HepG2 (cell line): ENCODE data around the gene TMEM114. TPM values are rescaled to one million over a fixed set of nuclear protein-coding genes. Genes with fewer than 3 reads are reported as not detected.

Experiments used
- IRX3 ChIP-seq: sonication (generic); formaldehyde crosslinking; IDR thresholded peaks from 2 replicates; pipeline ENCODE4 v1.8.1; 2023; ENCODE audit warnings: mild to moderate bottlenecking, low read depth, missing genetic modification reagents, borderline replicate concordance
- NONO ChIP-seq, 2 experiments: fragments of 450-650 bp in 1 of 2; sonication (generic) in 1 of 2; formaldehyde crosslinking in 1 of 2; IDR thresholded peaks in 1 of 2; conservative IDR thresholded peaks in 1 of 2; 2 replicates each; pipeline versions ENCODE4 v1.6.1 to v1.8.0; 2017 to 2022; ENCODE audit warnings: mild to moderate bottlenecking in 1 of 2, missing genetic modification reagents in 1 of 2, moderate library complexity in 1 of 2
- ZNF674 ChIP-seq: sonication (generic); formaldehyde crosslinking; IDR thresholded peaks from 2 replicates; pipeline ENCODE4 v1.5.0; 2020; ENCODE audit warnings: low read depth, mild to moderate bottlenecking, missing genetic modification reagents
- ZNF709 ChIP-seq: sonication (generic); formaldehyde crosslinking; IDR thresholded peaks from 2 replicates; pipeline ENCODE4 v1.5.0; 2020; ENCODE audit warnings: mild to moderate bottlenecking, missing genetic modification reagents
- polyA plus RNA-seq, 8 experiments: library from polyadenylated mRNA; depleted of rRNA in 3 of 8; stranded (reverse) in 7 of 8; unstranded in 1 of 8; fragments of >200 nt; fragmentation: Illumina TruSeq in 4 of 8; extraction: Trizol in 4 of 8; gene quantifications; 2 replicates each; pipeline versions ENCODE4 v1.2.1 to v1.2.3, GENCODE V29; 2011 to 2016; ENCODE audit warnings: low read depth in 4 of 8, missing spikeins in 1 of 8, mixed read lengths in 1 of 8; ENCODE audit not compliant: insufficient read depth in 1 of 8
- total RNA-seq, 5 experiments: library from RNA; depleted of rRNA; stranded (reverse); fragments of >200 nt; fragmentation: Illumina TruSeq; extraction: Trizol; gene quantifications; 2 replicates each; pipeline ENCODE4 v1.2.3, GENCODE V29; 2016; ENCODE audit warnings: low read depth in 1 of 5
- TF ChIP-seq, protein P1 (sequence below): sonication (generic); formaldehyde crosslinking; IDR thresholded peaks from 2 replicates; pipeline ENCODE4 v1.4.0; 2020; ENCODE audit warnings: mild to moderate bottlenecking, missing genetic modification reagents
- TF ChIP-seq, protein P2 (sequence below): sonication (generic); formaldehyde crosslinking; IDR thresholded peaks from 2 replicates; pipeline ENCODE4 v1.4.0; 2020; ENCODE audit warnings: missing genetic modification reagents, mild to moderate bottlenecking, borderline replicate concordance
- TF ChIP-seq, protein P3 (sequence below): sonication (generic); formaldehyde crosslinking; IDR thresholded peaks from 2 replicates; pipeline ENCODE4 v1.8.1; 2023; ENCODE audit warnings: missing genetic modification reagents, inconsistent platforms, borderline replicate concordance
- TF ChIP-seq, protein P4 (sequence below): sonication (generic); formaldehyde crosslinking; IDR thresholded peaks from 2 replicates; pipeline ENCODE4 v1.4.0; 2020; ENCODE audit warnings: missing genetic modification reagents, borderline replicate concordance
- TF ChIP-seq, protein P5 (sequence below): sonication (generic); formaldehyde crosslinking; IDR thresholded peaks from 2 replicates; pipeline ENCODE4 v1.5.0; 2020; ENCODE audit warnings: missing genetic modification reagents
- TF ChIP-seq, protein P6 (sequence below): IDR thresholded peaks from 2 replicates; pipeline ENCODE4 v1.6.1; 2016; ENCODE audit warnings: control low read depth

TMEM114 gene
- total and polyA plus RNA-seq, 2 of the 13 experiments (the other 11 are each of a cell fraction or from before 2014, with no cell fraction given): not detected

DNA sequence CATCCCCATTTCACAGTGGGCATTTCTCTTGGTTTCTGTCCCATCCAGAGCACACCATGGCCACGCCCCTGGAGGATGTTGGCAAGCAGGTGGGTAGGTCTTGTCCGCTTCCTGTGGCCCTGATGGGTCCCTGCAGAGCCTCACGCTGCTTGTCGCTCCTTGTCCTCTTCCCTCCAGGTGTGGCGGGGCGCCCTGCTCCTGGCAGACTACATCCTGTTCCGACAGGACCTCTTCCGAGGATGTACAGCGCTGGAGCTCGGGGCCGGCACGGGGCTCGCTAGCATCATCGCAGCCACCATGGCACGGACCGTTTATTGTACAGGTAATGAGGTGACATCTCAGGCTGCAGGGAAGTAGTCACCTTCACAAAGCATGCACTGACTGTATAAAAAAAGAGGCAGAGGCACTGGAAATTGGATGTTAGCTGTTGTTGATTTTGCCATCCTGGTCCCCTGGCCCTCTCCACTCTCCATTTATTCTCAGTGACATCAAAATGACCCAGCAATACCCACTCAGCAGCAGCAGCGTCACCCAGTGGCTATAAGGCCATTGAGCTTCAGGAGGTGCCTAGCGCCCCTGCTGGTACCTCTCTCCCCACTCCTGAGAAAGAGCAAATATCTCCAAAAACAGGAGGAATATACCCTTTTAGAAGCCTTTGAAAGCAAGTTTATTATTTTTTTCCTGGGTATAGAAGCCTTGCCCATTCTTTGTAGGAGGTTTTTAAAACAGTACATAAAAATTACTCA is 44.9 kb upstream of the TMEM114 start (continued):
- TF ChIP-seq, protein P1, sequence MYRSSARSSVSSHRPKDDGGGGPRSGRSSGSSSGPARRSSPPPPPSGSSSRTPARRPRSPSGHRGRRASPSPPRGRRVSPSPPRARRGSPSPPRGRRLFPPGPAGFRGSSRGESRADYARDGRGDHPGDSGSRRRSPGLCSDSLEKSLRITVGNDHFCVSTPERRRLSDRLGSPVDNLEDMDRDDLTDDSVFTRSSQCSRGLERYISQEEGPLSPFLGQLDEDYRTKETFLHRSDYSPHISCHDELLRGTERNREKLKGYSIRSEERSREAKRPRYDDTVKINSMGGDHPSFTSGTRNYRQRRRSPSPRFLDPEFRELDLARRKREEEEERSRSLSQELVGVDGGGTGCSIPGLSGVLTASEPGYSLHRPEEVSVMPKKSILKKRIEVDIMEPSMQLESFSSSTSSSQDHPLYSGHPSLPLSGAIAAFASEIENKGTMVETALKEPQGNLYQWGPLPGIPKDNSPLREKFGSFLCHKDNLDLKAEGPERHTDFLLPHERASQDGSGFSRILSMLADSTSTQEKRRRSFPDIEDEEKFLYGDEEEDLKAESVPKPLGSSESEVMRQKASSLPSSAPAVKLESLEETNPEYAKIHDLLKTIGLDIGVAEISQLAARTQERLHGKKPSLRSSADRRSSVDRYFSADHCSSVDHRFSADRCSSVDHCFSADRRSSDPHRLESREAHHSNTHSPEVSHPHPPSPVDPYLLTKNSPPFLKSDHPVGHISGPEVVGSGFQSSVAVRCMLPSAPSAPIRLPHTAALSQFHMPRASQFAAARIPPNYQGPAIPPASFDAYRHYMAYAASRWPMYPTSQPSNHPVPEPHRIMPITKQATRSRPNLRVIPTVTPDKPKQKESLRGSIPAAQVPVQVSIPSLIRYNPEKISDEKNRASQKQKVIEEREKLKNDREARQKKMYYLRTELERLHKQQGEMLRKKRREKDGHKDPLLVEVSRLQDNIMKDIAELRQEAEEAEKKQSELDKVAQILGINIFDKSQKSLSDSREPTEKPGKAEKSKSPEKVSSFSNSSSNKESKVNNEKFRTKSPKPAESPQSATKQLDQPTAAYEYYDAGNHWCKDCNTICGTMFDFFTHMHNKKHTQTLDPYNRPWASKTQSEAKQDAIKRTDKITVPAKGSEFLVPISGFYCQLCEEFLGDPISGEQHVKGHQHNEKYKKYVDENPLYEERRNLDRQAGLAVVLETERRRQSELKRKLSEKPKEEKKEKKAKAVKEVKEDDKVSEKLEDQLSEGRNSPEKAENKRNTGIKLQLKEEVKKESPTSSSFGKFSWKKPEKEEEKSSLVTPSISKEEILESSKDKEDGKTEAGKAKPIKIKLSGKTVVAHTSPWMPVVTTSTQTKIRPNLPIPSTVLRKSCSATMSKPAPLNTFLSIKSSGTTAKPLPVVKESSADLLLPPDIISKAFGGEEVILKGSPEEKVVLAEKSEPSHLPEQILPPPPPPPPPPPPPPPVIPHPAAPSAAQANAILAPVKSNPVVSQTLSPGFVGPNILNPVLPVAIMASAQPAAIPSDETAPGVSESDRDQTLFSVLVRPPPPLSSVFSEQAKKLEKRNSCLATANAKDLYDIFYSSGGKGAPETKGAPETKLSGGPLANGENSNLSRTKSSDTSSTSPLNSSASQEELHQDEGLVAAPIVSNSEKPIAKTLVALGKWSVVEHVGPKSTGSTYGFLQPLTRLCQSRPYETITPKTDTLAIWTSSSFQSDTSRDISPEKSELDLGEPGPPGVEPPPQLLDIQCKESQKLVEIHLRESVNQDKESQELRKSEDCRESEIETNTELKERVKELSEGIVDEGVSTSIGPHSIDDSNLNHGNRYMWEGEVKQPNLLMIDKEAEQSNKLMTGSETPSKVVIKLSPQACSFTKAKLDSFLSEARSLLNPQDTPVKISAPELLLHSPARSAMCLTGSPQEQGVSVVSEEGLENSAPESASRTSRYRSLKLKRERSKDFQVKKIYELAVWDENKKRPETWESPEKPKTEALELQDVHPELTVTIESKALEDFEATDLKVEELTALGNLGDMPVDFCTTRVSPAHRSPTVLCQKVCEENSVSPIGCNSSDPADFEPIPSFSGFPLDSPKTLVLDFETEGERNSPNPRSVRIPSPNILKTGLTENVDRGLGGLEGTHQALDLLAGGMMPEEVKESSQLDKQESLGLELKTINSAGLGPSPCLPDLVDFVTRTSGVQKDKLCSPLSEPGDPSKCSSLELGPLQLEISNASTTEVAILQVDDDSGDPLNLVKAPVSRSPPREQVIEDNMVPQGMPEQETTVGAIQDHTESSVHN (CRISPR knock-in tag): no peak
- TF ChIP-seq, protein P2, sequence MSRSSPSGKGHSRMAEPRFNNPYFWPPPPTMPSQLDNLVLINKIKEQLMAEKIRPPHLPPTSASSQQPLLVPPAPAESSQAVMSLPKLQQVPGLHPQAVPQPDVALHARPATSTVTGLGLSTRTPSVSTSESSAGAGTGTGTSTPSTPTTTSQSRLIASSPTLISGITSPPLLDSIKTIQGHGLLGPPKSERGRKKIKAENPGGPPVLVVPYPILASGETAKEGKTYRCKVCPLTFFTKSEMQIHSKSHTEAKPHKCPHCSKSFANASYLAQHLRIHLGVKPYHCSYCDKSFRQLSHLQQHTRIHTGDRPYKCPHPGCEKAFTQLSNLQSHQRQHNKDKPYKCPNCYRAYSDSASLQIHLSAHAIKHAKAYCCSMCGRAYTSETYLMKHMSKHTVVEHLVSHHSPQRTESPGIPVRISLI (CRISPR knock-in tag): no peak
- TF ChIP-seq, protein P3, sequence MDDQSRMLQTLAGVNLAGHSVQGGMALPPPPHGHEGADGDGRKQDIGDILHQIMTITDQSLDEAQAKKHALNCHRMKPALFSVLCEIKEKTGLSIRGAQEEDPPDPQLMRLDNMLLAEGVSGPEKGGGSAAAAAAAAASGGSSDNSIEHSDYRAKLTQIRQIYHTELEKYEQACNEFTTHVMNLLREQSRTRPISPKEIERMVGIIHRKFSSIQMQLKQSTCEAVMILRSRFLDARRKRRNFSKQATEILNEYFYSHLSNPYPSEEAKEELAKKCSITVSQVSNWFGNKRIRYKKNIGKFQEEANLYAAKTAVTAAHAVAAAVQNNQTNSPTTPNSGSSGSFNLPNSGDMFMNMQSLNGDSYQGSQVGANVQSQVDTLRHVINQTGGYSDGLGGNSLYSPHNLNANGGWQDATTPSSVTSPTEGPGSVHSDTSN (CRISPR knock-in tag): no peak
- TF ChIP-seq, protein P4, sequence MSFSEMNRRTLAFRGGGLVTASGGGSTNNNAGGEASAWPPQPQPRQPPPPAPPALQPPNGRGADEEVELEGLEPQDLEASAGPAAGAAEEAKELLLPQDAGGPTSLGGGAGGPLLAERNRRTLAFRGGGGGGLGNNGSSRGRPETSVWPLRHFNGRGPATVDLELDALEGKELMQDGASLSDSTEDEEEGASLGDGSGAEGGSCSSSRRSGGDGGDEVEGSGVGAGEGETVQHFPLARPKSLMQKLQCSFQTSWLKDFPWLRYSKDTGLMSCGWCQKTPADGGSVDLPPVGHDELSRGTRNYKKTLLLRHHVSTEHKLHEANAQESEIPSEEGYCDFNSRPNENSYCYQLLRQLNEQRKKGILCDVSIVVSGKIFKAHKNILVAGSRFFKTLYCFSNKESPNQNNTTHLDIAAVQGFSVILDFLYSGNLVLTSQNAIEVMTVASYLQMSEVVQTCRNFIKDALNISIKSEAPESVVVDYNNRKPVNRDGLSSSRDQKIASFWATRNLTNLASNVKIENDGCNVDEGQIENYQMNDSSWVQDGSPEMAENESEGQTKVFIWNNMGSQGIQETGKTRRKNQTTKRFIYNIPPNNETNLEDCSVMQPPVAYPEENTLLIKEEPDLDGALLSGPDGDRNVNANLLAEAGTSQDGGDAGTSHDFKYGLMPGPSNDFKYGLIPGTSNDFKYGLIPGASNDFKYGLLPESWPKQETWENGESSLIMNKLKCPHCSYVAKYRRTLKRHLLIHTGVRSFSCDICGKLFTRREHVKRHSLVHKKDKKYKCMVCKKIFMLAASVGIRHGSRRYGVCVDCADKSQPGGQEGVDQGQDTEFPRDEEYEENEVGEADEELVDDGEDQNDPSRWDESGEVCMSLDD (CRISPR knock-in tag): no peak
- TF ChIP-seq ZNF674 (CRISPR knock-in tag) (no peak), IRX3 (no peak), ZNF709 (no peak), NONO (IDR thresholded peaks at IDR 0.05) (no peak), NONO (CRISPR knock-in tag; conservative IDR thresholded peaks at IDR 0.05) (no peak)
- TF ChIP-seq, protein P5, sequence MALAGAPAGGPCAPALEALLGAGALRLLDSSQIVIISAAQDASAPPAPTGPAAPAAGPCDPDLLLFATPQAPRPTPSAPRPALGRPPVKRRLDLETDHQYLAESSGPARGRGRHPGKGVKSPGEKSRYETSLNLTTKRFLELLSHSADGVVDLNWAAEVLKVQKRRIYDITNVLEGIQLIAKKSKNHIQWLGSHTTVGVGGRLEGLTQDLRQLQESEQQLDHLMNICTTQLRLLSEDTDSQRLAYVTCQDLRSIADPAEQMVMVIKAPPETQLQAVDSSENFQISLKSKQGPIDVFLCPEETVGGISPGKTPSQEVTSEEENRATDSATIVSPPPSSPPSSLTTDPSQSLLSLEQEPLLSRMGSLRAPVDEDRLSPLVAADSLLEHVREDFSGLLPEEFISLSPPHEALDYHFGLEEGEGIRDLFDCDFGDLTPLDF (CRISPR knock-in tag): no peak
- TF ChIP-seq, protein P6, sequence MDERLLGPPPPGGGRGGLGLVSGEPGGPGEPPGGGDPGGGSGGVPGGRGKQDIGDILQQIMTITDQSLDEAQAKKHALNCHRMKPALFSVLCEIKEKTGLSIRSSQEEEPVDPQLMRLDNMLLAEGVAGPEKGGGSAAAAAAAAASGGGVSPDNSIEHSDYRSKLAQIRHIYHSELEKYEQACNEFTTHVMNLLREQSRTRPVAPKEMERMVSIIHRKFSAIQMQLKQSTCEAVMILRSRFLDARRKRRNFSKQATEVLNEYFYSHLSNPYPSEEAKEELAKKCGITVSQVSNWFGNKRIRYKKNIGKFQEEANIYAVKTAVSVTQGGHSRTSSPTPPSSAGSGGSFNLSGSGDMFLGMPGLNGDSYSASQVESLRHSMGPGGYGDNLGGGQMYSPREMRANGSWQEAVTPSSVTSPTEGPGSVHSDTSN: no peak
